HG02981 (cell line): Measurements from ENCODE around the gene DAAM2.

ENCODE experiments used
- ATAC-seq: cut with Tn5 transposase; IDR thresholded peaks from one replicate; pipeline ENCODE4 v1.9.1; 2021; ENCODE audit warnings: mild to moderate bottlenecking, moderate library complexity; ENCODE audit not compliant: unreplicated experiment

Gene DAAM2

DNA sequence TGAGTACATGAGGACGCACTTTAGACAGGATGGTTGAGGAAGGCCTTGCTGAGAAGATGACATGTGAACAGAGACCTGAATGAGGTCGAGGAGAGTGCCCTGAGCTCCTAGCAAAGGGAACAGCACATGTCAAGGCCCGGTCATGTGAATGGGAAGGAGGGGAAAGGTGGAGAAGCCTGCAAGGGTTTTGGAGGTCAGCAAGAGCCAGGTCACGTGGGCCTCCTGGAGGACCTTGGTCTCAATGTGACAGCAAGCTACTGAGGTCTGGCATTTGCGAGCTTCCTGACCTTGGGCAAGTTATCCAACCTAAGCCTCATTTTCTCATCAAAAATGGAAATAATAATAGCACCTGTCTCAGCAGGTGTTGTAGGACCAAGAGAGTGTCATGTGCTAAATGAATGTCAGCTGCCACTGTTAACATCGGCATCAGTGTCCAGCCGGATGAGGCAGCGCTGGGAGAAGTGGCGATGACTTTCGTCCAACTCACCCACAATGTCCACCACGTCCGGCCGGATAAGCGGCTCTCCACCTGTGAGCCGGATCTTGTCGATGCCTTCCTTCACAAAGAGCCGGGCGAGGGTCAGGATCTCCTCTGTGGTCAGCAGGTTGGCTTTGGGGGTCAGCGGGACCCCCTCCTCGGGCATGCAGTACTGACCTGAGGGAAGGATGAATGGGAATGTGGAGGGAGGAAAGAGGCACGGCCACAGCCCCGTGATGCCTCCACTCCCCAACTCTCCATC lies 133.2 kb downstream of the DAAM2 start:
- ATAC-seq = no peak

DNA sequence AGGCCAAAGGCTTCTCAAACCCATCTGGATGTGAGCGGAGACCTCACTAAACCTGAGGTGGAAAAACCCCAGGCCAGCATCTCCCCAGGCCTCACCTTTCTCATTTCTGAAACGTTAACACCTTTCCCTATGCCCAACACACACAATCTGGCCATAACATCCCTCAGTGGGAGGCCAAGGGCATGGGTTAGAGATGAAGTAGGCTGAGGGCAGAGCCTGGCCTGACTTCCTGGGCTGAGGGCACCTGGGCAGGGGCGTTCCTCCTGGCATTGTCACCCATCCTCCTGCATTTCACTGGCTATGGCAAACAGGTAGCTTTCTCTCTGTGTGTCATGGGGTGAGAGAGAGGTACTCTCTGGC lies 133.7 kb downstream of the DAAM2 start:
- ATAC-seq = no peak

DNA sequence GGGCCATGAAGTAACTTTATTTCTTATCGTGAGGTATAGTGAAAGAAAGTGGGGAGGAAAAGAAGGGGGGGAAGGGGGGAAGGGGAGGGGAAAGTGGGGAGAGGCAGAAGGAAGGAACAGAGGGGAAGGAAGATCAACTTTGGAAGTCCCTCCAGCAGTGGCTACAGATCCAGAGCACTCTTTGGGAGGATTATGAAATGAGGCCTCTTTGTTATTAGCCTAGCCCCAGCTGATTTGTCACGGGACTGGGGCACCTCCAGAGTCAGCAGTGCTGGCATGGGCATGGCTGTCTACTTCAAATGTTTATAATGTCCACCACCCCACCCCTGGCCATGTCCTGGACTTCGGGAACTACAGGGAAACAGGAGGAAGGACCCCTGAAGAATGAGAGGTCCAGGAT lies 134.5 kb downstream of the DAAM2 start:
- no peak for ATAC-seq

DNA sequence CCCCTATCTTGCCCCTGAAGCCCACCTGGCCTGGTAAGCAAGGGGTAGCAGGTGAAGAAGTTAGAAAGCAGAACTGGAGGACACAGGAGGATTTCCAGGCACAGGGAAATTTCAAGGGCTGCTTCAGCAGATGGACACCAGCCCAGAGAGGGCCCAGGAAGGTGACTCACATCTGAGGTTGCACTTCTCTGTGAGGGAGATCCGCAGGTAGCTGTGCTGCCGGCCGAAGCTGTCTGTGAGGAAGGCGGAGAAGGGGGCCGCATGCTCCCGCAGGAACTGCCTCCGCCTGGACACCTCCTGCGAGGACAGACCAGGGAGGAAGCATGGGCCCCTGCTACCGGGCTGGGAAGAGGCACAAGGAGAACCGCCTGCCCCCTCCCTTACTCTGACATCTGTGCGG lies 135.0 kb downstream of the DAAM2 start:
- ATAC-seq = no peak

DNA sequence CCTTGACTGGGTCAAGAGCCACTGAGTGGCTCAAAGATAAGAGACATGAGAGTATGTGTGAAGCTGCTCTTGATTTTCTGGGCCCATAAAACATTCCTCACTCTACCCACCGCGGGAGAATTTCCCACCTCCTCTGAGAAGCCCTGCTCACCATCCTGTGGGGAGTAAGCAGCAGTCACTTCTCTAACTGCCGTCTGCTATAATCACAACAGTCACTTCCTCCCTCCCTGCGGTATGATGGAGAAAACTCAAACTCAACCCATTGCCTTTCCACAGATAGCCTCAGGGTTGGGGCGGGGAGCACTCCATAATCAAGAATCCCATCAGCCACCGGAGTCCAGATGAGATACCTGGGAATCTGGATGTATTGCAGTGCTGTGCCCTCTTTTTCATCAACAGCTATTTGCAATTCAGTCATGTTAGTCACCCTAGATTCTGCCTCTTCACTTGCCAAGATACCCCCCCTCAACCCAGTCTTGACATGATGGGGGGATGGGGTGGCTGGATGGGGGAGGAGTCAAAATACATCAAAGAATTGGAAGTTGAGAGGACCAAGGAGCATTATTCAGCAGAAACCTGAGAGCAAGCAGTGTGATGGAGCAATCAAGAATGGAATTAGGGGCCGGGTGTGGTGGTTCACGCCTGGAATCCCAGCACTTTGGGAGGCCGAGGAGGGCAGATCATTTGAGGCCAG lies 137.0 kb downstream of the DAAM2 start:
- ATAC-seq = no peak

DNA sequence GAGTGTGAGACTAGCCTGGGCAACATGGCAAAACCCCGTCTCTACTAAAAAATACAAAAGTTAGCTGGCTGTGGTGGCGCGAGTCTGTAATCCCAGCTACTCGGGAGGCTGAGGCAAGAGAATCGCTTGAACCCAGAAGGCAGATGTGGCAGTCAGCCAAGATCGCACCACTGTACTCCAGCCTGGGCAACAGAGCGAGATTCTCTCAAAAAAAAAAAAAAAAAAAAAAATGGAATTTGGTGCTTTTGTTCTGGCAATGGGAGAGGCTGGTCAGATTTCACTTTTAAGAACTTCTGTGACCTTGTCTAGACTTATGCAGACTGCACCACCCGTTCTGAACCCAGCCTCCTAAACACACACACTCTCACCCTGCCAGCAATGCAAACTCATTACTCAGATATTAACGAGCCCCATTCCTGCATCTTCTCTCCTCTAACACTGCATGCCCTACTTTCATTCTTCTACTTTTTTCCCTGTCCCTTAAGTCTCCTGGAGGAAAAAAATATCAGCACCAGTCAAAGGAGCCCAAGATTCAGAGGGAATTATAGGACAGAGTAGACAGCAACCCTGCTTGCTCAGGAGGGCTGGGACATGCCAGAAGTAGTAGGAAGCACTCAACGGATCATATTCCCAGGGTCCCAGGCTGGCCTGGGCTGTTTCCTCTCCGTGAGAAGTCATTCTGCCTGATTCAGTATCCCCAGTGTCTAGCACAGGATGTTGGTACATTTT lies 137.7 kb downstream of the DAAM2 start:
- no peak for ATAC-seq

DNA sequence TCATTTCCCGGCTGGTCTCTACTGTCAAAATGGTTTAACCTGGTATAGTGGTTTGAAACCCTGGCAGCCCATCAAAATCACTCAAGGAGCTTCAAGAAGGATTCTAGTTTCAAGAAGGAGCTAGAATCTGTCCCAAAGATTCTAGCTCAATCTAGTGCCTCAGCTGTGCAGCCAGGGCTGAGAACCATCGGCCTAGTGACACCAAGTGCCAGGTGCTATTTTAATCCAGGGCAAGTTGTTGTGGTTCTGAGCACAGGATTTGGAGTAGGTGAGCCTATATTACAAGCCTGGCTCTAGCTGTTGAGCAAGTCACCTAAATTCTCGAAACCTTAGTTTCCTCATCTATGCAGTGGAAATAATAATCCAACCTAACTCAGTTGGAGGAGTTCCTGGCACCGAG lies 138.4 kb downstream of the DAAM2 start:
- ATAC-seq = no peak

DNA sequence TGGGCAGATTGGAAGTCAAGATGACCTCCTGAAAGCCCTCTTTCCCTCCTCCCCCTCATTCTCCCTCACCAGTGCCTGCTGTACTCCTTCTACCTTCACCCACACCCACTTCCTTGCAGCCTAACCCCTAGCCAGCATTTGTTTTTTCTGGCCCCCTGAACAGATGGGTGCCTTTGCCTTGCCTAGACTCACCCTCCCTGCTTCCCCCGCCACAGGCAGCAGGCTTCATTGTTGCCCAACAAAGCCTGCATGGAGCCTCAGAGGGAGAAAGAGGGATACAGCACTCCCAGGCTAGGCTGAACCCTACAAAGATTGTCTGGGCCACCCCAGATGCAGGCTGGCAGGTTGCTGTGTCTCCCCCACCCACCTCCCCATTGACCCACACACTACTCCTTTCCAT lies 139.4 kb downstream of the DAAM2 start:
- ATAC-seq = no peak

DNA sequence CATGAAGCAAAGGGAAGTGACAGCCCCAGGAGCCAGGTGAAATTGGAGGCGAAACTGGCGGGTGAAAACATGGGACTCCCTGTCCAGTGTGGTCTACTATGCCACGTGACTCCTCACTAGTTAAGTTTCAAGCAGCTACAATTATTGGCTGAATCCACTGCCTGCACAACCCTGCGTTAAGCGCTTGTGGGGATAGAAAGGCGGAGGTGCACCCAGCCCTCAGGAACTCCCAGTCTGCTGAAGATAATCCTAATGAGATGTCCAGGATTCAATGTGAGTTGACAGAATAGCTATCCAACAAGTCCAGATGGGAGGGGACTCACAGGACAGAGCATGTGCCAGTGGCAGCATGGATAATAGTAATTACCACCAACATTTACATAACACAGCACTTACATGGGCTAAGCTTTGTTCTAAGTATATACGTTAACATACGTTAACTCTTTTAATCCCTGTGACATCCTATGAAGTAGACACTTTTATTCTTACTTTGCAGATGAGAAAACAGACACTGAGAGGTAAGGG lies 140.3 kb downstream of the DAAM2 start:
- ATAC-seq = no peak

DNA sequence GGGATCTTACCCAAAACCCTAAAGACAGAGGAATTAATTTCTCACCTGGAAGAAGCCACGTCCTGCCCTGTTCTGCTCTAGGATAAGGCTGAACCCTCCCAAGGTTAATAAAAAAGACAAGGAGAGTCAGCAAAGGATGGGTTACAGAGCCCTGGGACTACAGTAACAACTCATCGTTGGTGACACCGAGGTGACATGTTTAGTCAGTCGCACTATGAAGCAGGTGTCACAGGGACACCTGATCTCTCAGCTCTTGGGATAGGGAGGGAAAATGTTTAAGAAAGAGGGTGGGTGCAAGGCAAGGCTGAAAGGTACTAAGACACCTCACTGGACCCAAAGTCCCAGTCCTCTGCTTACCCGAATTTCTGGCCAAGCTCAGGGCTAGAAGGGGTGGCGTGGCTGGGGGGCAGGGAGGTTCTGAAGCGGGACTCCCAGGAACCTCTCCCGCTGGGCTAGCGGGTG lies 141.5 kb downstream of the DAAM2 start:
- no peak for ATAC-seq

DNA sequence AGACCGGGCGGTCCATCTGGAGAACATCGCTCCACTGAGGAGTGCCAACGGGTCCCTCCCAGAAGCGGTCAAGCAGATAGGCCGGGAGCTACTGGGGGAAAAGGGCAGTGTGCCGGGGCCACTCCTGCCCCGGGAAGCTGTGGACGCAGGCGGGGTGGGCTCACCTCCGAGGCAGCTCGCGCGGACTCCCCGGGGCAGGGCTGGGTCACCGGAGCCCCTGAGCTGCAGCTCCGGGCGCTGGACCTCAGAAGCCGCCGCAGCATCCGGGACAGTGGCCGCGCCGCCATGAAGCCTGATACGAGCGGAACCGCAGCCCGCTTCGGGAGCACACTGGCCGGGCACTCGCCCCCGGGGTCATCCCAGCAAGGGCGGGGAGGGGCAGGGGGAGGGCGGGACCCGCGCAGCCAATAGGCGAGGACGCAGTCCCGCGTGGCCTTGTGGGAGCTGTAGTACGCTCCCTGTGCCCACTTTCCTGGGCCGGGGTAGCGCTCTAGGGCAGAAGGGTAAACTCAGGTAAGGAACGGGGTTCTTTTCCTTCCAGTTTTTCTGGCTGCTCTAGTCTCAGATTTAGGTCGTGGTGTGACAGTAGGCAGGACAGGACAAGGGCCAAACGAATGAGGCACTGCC lies 142.1 kb downstream of the DAAM2 start, which contains the start of gene MOCS1:
MOCS1 (minus strand) TSS at position 332 of the 627 bp plus-strand sequence; CDS start at position 287, 45 bp downstream.
- ATAC-seq = no peak

DNA sequence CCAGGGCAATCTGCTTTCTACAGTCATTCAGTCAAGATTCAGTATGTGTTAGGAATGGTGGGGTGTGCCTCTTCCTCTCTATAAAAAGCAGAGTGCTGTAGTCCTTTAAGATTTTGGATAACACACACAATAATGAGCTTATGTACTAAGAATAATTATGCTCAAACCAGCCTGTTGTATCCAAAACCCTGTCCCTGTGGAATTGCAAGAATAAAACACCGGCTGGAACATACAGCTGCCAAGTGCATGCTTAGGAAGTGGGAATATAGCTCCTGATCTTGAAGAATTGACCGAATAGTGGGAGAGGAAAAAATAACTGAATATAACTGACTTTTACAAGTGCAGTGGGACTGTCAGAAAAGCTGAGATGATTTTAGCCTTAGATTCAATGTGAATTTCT lies 143.1 kb downstream of the DAAM2 start:
- ATAC-seq = no peak

DNA sequence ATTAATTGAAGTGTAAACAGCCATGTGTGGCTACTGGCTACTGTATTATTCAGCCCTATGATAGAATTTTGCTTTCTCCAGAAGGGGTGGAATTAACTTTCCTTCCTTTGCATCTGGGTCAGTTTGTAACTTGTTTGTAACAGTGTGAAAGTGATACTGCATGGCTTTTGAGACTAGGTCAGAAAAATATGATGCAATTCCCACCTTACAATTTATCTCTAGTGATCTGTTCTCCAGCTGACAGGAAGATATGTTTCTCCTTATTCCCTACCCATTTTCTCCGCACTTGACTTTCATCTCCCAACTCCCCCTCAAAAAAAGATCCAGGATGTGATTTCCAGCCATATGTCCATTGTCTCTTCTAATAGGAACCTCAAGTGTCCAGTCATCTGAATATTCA lies 144.7 kb downstream of the DAAM2 start:
- no peak for ATAC-seq

DNA sequence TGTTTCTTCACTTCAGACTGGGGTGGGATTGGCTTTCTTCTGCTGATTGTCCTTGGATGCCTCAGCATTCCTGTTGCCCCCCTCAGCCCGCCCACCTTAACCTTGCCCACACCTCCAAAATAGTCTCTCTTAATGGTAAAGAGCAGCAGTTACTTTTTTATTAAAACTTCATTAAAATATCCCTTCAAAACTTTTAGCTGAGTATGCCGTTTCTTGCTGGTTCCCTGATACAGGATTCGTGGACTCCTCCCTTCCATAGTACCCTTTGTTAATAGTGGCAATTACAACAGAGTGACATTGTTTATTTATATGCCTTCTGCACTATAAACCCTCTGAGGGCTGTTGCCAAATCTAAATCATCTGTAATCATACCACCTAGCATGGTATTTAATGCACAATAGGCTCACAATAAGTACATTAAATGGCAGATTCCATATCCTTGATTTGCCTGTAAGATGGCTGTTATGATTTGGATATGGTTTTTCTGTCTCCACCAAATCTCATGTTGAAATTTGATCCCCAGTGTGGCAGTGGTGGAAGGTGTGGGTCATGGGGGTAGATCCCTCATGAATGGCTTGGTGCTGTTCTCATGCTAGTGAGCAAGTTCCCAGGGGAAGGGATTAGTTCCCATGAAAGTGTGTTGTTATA lies 145.6 kb downstream of the DAAM2 start:
- no peak for ATAC-seq

DNA sequence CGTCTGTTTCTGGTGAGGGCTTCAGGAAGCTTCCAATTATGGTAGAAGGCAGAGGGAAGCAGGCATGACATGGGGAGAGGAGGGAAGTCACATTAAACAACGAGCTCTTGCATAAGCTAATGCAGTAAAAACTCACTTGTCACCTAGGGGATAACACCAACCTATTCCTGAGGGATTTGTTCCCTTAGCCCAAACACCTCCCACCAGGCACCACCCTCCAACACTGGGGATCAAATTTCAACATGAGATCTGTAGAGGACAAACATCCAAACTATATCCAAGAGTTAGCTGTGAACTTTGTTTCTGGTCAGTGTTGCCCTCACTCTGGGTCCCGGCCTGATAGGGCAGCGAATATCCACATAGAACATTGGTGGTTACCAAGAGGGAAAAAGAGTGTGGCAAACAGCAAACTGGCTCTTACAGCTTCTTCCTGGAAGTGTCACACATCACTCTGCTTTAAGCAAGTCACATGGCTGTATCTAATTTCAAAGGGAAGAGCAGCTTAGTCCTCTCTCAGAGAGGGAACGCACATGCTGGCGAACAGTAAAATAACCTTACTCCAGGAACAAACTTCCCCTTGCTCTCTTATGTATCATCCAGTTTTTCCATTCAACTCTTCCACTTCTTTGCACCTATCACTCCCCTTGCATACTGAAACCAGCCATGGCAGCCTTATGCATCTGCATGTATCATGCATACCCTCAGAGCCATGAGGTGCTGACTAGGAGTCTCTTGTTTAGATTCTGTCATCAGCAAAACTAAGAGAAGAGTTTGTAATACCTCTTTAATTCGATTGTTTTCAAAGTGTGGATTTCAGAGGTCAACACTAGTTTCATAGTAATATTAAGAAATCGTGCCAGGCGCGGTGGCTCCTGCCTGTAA lies 146.8 kb downstream of the DAAM2 start:
- ATAC-seq = no peak

DNA sequence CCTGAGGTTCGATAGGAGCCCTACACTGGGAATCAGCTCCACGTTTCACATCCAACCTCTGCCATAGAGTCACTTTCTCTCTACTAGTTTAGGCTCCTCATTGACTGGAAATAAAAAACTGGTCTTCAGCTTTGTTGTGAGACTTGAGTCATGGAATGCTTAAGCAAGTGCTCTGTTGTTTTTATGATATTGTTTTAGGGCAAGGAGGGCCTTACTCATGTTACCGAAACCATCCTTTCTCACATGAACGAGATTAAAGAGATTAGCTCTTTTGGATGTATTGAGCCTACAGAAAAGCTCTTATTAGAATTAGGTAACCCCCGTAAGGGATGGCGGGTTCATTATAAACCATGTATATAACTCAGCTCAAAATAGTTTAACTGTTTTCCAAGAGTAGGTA lies 149.0 kb downstream of the DAAM2 start:
- no peak for ATAC-seq

DNA sequence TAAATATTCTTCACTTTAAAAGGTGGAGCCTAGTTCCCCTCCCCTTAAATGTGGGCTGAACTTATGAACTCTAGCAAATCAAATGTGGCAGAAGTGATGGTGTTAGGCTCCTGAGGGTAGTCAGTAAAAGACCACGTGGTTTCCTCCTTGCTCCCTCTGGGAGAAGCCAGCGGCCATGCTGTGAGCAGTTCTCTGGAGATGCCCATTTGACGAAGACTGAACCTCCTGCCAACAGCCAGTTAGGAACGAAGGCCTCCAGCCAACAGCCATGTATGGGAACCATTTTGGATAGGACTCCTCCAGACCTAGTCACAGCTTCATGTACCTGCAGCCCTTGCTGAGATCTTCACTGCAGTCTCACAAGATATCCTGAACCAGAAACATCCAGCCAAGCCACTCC lies 149.6 kb downstream of the DAAM2 start:
- no peak for ATAC-seq

DNA sequence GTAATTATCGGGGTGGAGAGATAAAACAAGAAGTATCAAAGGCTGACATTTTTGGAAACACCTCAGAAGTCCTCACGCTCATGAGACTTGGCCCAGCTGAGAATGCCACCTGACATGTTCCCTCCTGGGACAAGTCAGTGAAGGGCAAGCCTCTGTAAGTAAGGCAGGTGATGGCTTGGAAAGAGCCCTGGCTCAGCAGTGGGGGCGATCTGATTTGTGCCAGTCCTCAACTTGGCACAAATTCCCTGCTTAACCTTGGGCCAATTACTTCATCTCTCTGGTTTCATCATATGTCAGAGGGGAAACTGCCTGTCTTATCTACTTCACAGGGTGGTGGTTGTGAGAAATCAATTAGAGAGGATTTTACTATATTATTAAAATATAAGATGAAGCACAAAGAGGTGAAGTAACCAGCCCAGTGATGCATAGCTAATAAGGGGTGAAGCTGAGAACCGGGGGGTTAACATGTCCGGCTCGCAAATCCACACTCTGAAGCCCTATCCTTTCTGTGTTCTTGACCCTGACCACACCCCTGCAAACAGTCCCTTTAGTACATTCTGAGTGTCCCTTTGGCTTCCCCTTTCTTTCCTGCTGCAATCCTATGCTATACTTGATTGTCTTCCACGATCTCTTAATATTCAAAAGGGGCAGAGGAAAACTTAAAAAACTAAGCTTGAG lies 150.9 kb downstream of the DAAM2 start:
- no peak for ATAC-seq

DNA sequence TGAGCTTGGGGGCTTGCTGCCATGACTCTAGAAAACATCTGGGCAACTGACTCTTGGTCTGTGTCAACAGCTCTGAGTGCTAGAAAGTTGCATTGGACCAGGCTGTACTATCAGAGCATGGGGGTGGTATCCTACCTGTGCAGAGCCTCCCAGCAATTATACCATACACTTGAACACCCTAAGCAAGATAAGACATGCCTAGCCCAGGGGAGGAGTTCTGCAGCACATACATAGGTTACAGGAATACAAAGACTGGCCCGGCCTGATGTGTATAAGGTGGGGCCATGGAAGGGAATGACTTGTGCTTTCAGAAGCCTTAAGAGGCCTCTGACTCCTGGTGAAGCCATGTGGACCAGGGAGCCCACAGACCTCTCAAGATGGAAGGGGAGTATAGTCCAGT lies 153.4 kb downstream of the DAAM2 start:
- ATAC-seq = no peak
